ENCODE results near the gene FAM53A. TPM values are rescaled to one million over a fixed set of nuclear protein-coding genes. Genes with fewer than 3 reads are reported as not detected.

The FAM53A gene
- total and polyA plus RNA-seq, 2 of the 13 experiments (the other 11 are each of a cell fraction or from before 2014, with no cell fraction given) = 0.48 to 1.1 TPM

- TF ChIP-seq, protein P1, sequence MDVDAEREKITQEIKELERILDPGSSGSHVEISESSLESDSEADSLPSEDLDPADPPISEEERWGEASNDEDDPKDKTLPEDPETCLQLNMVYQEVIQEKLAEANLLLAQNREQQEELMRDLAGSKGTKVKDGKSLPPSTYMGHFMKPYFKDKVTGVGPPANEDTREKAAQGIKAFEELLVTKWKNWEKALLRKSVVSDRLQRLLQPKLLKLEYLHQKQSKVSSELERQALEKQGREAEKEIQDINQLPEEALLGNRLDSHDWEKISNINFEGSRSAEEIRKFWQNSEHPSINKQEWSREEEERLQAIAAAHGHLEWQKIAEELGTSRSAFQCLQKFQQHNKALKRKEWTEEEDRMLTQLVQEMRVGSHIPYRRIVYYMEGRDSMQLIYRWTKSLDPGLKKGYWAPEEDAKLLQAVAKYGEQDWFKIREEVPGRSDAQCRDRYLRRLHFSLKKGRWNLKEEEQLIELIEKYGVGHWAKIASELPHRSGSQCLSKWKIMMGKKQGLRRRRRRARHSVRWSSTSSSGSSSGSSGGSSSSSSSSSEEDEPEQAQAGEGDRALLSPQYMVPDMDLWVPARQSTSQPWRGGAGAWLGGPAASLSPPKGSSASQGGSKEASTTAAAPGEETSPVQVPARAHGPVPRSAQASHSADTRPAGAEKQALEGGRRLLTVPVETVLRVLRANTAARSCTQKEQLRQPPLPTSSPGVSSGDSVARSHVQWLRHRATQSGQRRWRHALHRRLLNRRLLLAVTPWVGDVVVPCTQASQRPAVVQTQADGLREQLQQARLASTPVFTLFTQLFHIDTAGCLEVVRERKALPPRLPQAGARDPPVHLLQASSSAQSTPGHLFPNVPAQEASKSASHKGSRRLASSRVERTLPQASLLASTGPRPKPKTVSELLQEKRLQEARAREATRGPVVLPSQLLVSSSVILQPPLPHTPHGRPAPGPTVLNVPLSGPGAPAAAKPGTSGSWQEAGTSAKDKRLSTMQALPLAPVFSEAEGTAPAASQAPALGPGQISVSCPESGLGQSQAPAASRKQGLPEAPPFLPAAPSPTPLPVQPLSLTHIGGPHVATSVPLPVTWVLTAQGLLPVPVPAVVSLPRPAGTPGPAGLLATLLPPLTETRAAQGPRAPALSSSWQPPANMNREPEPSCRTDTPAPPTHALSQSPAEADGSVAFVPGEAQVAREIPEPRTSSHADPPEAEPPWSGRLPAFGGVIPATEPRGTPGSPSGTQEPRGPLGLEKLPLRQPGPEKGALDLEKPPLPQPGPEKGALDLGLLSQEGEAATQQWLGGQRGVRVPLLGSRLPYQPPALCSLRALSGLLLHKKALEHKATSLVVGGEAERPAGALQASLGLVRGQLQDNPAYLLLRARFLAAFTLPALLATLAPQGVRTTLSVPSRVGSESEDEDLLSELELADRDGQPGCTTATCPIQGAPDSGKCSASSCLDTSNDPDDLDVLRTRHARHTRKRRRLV (CRISPR knock-in tag; IDR thresholded peaks at IDR 0.05) = no peak
- TF ChIP-seq ZNF790 (CRISPR knock-in tag; IDR thresholded peaks at IDR 0.05; ENCODE audit: borderline replicate concordance) (no peak), SMARCE1 (IDR thresholded peaks at IDR 0.05; ENCODE audit: borderline replicate concordance) (no peak), ZBTB3 (CRISPR knock-in tag; IDR thresholded peaks at IDR 0.05; ENCODE audit: borderline replicate concordance, low read depth) (no peak), REPIN1 (CRISPR knock-in tag; IDR thresholded peaks at IDR 0.05; ENCODE audit: borderline replicate concordance, low read depth) (no peak; the same call in 1 of the 2 replicates), JUND (CRISPR knock-in tag; IDR thresholded peaks at IDR 0.05) (no peak), ZNF225 (CRISPR knock-in tag; IDR thresholded peaks at IDR 0.05) (no peak), SMC3 (IDR thresholded peaks at IDR 0.05; ENCODE audit: low read length) (peak; percentile 74), STAG1 (CRISPR knock-in tag; IDR thresholded peaks at IDR 0.05) (peak; percentile 84), SOX5 (CRISPR knock-in tag; IDR thresholded peaks at IDR 0.05; ENCODE audit: borderline replicate concordance) (0 out of 2 replicates have a peak, but pooled peaks have one; percentile 10), ZNF383 (CRISPR knock-in tag; IDR thresholded peaks at IDR 0.05; ENCODE audit: borderline replicate concordance) (no peak), HNF4G (IDR thresholded peaks at IDR 0.05; ENCODE audit: borderline replicate concordance, low read depth, low read length) (no peak), HNF4G (CRISPR knock-in tag; IDR thresholded peaks at IDR 0.05; ENCODE audit: borderline replicate concordance, low read depth) (0 out of 2 replicates have a peak, but pooled peaks have one; percentile 31), ZNF543 (CRISPR knock-in tag; IDR thresholded peaks at IDR 0.05) (no peak), GABPB1 (CRISPR knock-in tag; IDR thresholded peaks at IDR 0.05) (no peak), NR3C1 (CRISPR knock-in tag; IDR thresholded peaks at IDR 0.05) (no peak), GMEB1 (CRISPR knock-in tag; IDR thresholded peaks at IDR 0.05; ENCODE audit: borderline replicate concordance) (no peak), ZNF260 (CRISPR knock-in tag; IDR thresholded peaks at IDR 0.05; ENCODE audit: borderline replicate concordance, low read depth) (0 out of 2 replicates have a peak, but pooled peaks have one; percentile 39), MEF2D (CRISPR knock-in tag; IDR thresholded peaks at IDR 0.05) (no peak)
- TF ChIP-seq, protein P2, sequence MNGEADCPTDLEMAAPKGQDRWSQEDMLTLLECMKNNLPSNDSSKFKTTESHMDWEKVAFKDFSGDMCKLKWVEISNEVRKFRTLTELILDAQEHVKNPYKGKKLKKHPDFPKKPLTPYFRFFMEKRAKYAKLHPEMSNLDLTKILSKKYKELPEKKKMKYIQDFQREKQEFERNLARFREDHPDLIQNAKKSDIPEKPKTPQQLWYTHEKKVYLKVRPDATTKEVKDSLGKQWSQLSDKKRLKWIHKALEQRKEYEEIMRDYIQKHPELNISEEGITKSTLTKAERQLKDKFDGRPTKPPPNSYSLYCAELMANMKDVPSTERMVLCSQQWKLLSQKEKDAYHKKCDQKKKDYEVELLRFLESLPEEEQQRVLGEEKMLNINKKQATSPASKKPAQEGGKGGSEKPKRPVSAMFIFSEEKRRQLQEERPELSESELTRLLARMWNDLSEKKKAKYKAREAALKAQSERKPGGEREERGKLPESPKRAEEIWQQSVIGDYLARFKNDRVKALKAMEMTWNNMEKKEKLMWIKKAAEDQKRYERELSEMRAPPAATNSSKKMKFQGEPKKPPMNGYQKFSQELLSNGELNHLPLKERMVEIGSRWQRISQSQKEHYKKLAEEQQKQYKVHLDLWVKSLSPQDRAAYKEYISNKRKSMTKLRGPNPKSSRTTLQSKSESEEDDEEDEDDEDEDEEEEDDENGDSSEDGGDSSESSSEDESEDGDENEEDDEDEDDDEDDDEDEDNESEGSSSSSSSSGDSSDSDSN (CRISPR knock-in tag; IDR thresholded peaks at IDR 0.05) = peak; percentile 39; the same call in 1 of the 2 replicates
- TF ChIP-seq, protein P3, sequence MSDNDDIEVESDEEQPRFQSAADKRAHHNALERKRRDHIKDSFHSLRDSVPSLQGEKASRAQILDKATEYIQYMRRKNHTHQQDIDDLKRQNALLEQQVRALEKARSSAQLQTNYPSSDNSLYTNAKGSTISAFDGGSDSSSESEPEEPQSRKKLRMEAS (IDR thresholded peaks at IDR 0.05) = no peak; the same call in 1 of the 2 replicates
Measured at GRCh38 chr4:1726146-1726934, 42.2 kb upstream of the FAM53A start (continued).

All from HepG2 (cell line).